ENCODE data around the gene CEMIP.

Gene CEMIP

GRCh38 chr15:80946576-80946975 lies 167.4 kb downstream of the CEMIP start:
- Histone ChIP-seq H3K79me2 (ENCODE audit: insufficient read depth, low read length) (no peaks in the 10 kb centered on the region), H3K27me3 (ENCODE audit: insufficient read depth, low read length, poor library complexity, severe bottlenecking) (no peaks in the 10 kb centered on the region), H3K4me3 (ENCODE audit: low read length, poor library complexity, severe bottlenecking) (no peak overlapping the region), H3K9ac (ENCODE audit: low read depth, low read length, poor library complexity, severe bottlenecking) (no peak overlapping the region), H3K4me2 (ENCODE audit: low read depth, low read length, poor library complexity, severe bottlenecking) (no peak overlapping the region), H3K9me3 (ENCODE audit: insufficient read depth, low read depth, low read length) (no peaks in the 10 kb centered on the region), H3K4me1 (ENCODE audit: insufficient read depth, low read length, poor library complexity, severe bottlenecking) (no peaks in the 10 kb centered on the region), H3K9me2 (replicated peaks; ENCODE audit: low read depth, low read length) (no peaks in the 10 kb centered on the region), H3K36me3 (ENCODE audit: insufficient read depth, low read length) (peaks cover 10% of the 10 kb centered on the region; the same call in 1 of the 2 replicates), H4K20me1 (ENCODE audit: insufficient read depth, low read length, poor library complexity, severe bottlenecking) (no peaks in the 10 kb centered on the region), H3F3A (ENCODE audit: low read depth) (no peaks in the 10 kb centered on the region), H2AFZ (ENCODE audit: low read length) (no peak overlapping the region)
- TF ChIP-seq EZH2phosphoT487 (IDR thresholded peaks at IDR 0.05; ENCODE audit: borderline replicate concordance) (no peak), CTCF (conservative IDR thresholded peaks at IDR 0.05; ENCODE audit: low read length) (no peak)

- TF ChIP-seq EZH2phosphoT487 (IDR thresholded peaks at IDR 0.05; ENCODE audit: borderline replicate concordance) (no peak), CTCF (conservative IDR thresholded peaks at IDR 0.05; ENCODE audit: low read length) (no peak)
- H3K9me2 ChIP-seq (replicated peaks; ENCODE audit: low read depth, low read length) = no peaks in the 10 kb centered on the region
- no peaks in the 10 kb centered on the region for H3F3A ChIP-seq (ENCODE audit: low read depth)
- no peaks in the 10 kb centered on the region for H3K27me3 ChIP-seq (ENCODE audit: insufficient read depth, low read length, poor library complexity, severe bottlenecking)
- no peak overlapping the region for H2AFZ ChIP-seq (ENCODE audit: low read length)
- no peaks in the 10 kb centered on the region for H3K4me1 ChIP-seq (ENCODE audit: insufficient read depth, low read length, poor library complexity, severe bottlenecking)
- H3K4me3 ChIP-seq (ENCODE audit: low read length, poor library complexity, severe bottlenecking) = no peak overlapping the region
- peaks cover 10% of the 10 kb centered on the region; the same call in 1 of the 2 replicates for H3K36me3 ChIP-seq (ENCODE audit: insufficient read depth, low read length)
- H3K9me3 ChIP-seq (ENCODE audit: insufficient read depth, low read depth, low read length) = no peaks in the 10 kb centered on the region
- H3K9ac ChIP-seq (ENCODE audit: low read depth, low read length, poor library complexity, severe bottlenecking) = no peak overlapping the region
- H3K4me2 ChIP-seq (ENCODE audit: low read depth, low read length, poor library complexity, severe bottlenecking) = no peak overlapping the region
- H4K20me1 ChIP-seq (ENCODE audit: insufficient read depth, low read length, poor library complexity, severe bottlenecking) = no peaks in the 10 kb centered on the region
- no peaks in the 10 kb centered on the region for H3K79me2 ChIP-seq (ENCODE audit: insufficient read depth, low read length)
These were observed 169.6 kb downstream of the CEMIP start for GRCh38 chr15:80948651-80949292.

GRCh38 chr15:80949756-80950155 lies 170.6 kb downstream of the CEMIP start:
- Histone ChIP-seq H3K9me3 (ENCODE audit: insufficient read depth, low read depth, low read length) (no peaks in the 10 kb centered on the region), H3K27me3 (ENCODE audit: insufficient read depth, low read length, poor library complexity, severe bottlenecking) (no peaks in the 10 kb centered on the region), H3F3A (ENCODE audit: low read depth) (no peaks in the 10 kb centered on the region), H3K4me1 (ENCODE audit: insufficient read depth, low read length, poor library complexity, severe bottlenecking) (no peaks in the 10 kb centered on the region), H3K9me2 (replicated peaks; ENCODE audit: low read depth, low read length) (no peaks in the 10 kb centered on the region), H3K36me3 (ENCODE audit: insufficient read depth, low read length) (peaks cover 10% of the 10 kb centered on the region; the same call in 1 of the 2 replicates), H3K79me2 (ENCODE audit: insufficient read depth, low read length) (no peaks in the 10 kb centered on the region), H3K9ac (ENCODE audit: low read depth, low read length, poor library complexity, severe bottlenecking) (no peak overlapping the region), H2AFZ (ENCODE audit: low read length) (no peak overlapping the region), H3K4me3 (ENCODE audit: low read length, poor library complexity, severe bottlenecking) (no peak overlapping the region), H4K20me1 (ENCODE audit: insufficient read depth, low read length, poor library complexity, severe bottlenecking) (no peaks in the 10 kb centered on the region), H3K4me2 (ENCODE audit: low read depth, low read length, poor library complexity, severe bottlenecking) (no peak overlapping the region)
- TF ChIP-seq EZH2phosphoT487 (IDR thresholded peaks at IDR 0.05; ENCODE audit: borderline replicate concordance) (no peak), CTCF (conservative IDR thresholded peaks at IDR 0.05; ENCODE audit: low read length) (no peak)

Data from Loucy (cell line).